ENCODE data around the gene CAMTA1.

DNA sequence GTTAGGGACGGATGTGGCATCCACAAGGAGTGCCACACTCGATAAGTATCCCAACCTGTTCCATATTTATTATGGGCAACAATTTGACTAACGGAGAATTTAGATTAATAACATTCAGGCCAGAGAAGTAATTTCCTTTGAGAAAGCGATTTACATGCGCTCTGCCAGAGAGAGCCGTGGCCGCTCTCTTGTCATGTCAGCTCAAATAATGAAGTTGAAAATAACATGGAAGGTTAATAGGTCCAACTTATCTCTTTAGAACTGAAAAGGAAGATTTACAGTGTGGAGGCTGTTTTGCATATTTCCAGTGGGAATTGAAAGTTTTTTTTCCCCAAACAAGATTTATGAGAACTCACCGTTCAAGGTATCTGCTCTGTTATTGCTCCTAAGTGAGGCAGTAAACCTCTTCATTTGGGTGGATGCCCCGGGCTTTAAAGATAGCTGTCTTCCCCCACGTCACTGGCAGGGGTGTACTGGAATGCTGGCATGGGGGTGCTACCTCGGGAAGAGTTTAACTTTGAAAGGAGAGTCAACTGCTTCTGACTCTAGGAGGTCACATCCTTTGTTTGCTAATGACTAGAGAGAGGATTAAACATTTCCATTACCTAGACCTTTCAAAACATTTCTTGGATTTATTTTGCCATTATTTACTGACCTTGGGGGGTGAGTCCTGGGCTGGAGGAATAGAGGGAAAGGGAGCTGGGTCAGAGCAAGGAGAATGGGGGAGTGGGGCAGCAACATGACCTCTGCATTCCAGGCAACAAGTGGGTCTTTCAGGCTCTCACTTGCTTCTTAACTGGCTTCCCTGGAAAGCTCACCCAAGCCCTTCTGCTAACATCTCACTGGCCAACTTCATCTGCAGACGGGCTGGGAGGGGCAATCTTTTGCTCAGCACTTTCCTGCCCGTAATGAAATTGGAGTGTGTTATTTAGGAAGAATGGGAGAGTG is 204.2 kb downstream of the CAMTA1 start:
- TF ChIP-seq, protein P1, sequence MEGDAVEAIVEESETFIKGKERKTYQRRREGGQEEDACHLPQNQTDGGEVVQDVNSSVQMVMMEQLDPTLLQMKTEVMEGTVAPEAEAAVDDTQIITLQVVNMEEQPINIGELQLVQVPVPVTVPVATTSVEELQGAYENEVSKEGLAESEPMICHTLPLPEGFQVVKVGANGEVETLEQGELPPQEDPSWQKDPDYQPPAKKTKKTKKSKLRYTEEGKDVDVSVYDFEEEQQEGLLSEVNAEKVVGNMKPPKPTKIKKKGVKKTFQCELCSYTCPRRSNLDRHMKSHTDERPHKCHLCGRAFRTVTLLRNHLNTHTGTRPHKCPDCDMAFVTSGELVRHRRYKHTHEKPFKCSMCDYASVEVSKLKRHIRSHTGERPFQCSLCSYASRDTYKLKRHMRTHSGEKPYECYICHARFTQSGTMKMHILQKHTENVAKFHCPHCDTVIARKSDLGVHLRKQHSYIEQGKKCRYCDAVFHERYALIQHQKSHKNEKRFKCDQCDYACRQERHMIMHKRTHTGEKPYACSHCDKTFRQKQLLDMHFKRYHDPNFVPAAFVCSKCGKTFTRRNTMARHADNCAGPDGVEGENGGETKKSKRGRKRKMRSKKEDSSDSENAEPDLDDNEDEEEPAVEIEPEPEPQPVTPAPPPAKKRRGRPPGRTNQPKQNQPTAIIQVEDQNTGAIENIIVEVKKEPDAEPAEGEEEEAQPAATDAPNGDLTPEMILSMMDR (conservative IDR thresholded peaks at IDR 0.05; ENCODE audit: low read depth, low read length) = no peak
- TF ChIP-seq EZH2 (IDR thresholded peaks at IDR 0.05; ENCODE audit: borderline replicate concordance, low read depth, low read length, poor library complexity, severe bottlenecking) = no peak

All from A673 (cell line).